ENCODE measurements around the gene UQCC2.

The UQCC2 gene

GRCh38 chr6:33711140-33712129 lies at the start of gene UQCC2:
Gene UQCC2 (minus strand): TSS chr6:33711700. CDS start chr6:33711686, 14 bp downstream.
- peak; percentile 98 for DNase-seq

GRCh38 chr6:33759887-33760629 lies 48.6 kb upstream of the UQCC2 start:
- DNase-seq = no peak

GRCh38 chr6:33758815-33759216 lies 47.3 kb upstream of the UQCC2 start:
- no peak for DNase-seq

GRCh38 chr6:33757906-33758305 lies 46.4 kb upstream of the UQCC2 start:
- no peak for DNase-seq

- no peak for DNase-seq
These were observed 45.6 kb upstream of the UQCC2 start for GRCh38 chr6:33757113-33757512.

- no peak for DNase-seq
These were observed 44.9 kb upstream of the UQCC2 start for GRCh38 chr6:33756211-33756954.

GRCh38 chr6:33755070-33755869 lies 43.8 kb upstream of the UQCC2 start:
- no peak for DNase-seq

GRCh38 chr6:33754222-33754621 lies 42.7 kb upstream of the UQCC2 start:
- DNase-seq = no peak

GRCh38 chr6:33752646-33753015 lies 41.1 kb upstream of the UQCC2 start:
- DNase-seq = no peak

- no peak for DNase-seq
These were observed 40.5 kb upstream of the UQCC2 start for GRCh38 chr6:33751771-33752645.

- DNase-seq = no peak
These were observed 38.9 kb upstream of the UQCC2 start for GRCh38 chr6:33750244-33750991.

GRCh38 chr6:33749401-33749800 lies 37.9 kb upstream of the UQCC2 start:
- DNase-seq = no peak

GRCh38 chr6:33748841-33749240 lies 37.3 kb upstream of the UQCC2 start:
- no peak for DNase-seq

- DNase-seq = no peak
These were observed 36.3 kb upstream of the UQCC2 start for GRCh38 chr6:33747823-33748222.

GRCh38 chr6:33746651-33747100 lies 35.2 kb upstream of the UQCC2 start, which contains the start of gene IP6K3:
Gene IP6K3 (minus strand): TSS chr6:33746905. CDS start chr6:33735476, 11,429 bp downstream.
- no peak for DNase-seq

- no peak for DNase-seq
These were observed 34.6 kb upstream of the UQCC2 start for GRCh38 chr6:33746036-33746600.

GRCh38 chr6:33745548-33745947 lies 34.0 kb upstream of the UQCC2 start:
- no peak for DNase-seq

- no peak for DNase-seq
These were observed 33.5 kb upstream of the UQCC2 start for GRCh38 chr6:33744895-33745546.

Data from stimulated activated CD4-positive, alpha-beta T cell treated with anti-CD3 and anti-CD28 coated beads, Interleukin-15, amount 100 ng/mL, for 24 hours (primary cell).